Measurements from ENCODE around the gene MCCD1.
"Not testable (repeated sequence)": the region's sequence is repeated elsewhere in the genome, so short reads cannot be mapped to it uniquely, and the experiment has no call there.

The MCCD1 gene

GRCh38 chr6:31528821-31529328 is at the start of gene MCCD1:
Gene MCCD1 (plus strand): TSS chr6:31528962. CDS start chr6:31529015, 53 bp downstream.
- no peak for DNase-seq (ENCODE audit: low read depth, low spot score)

GRCh38 chr6:31479151-31479932 is 49.4 kb upstream of the MCCD1 start:
- DNase-seq (ENCODE audit: low read depth, low spot score), result no peak

GRCh38 chr6:31479933-31480535 is 48.7 kb upstream of the MCCD1 start:
- DNase-seq (ENCODE audit: low read depth, low spot score), result no peak

- no peak for DNase-seq (ENCODE audit: low read depth, low spot score)
These were observed 48.2 kb upstream of the MCCD1 start for GRCh38 chr6:31480574-31480973.

- no peak for DNase-seq (ENCODE audit: low read depth, low spot score)
These were observed 45.4 kb upstream of the MCCD1 start for GRCh38 chr6:31483392-31483791.

GRCh38 chr6:31485055-31485454 is 43.7 kb upstream of the MCCD1 start:
- no peak for DNase-seq (ENCODE audit: low read depth, low spot score)

GRCh38 chr6:31486065-31486837 is 42.5 kb upstream of the MCCD1 start:
- not testable (repeated sequence) for DNase-seq (ENCODE audit: low read depth, low spot score)

GRCh38 chr6:31487674-31488073 is 41.1 kb upstream of the MCCD1 start:
- DNase-seq (ENCODE audit: low read depth, low spot score), result not testable (repeated sequence)

GRCh38 chr6:31489086-31489485 is 39.7 kb upstream of the MCCD1 start:
- DNase-seq (ENCODE audit: low read depth, low spot score), result no peak

GRCh38 chr6:31490115-31490873 is 38.5 kb upstream of the MCCD1 start:
- DNase-seq (ENCODE audit: low read depth, low spot score), result no peak

GRCh38 chr6:31493550-31493874 is 35.2 kb upstream of the MCCD1 start:
- DNase-seq (ENCODE audit: low read depth, low spot score), result not testable (repeated sequence)

GRCh38 chr6:31493875-31494694 is 34.7 kb upstream of the MCCD1 start:
- no peak for DNase-seq (ENCODE audit: low read depth, low spot score)

GRCh38 chr6:31495580-31495979 is 33.2 kb upstream of the MCCD1 start:
- DNase-seq (ENCODE audit: low read depth, low spot score), result no peak

GRCh38 chr6:31496826-31497225 is 31.9 kb upstream of the MCCD1 start:
- not testable (repeated sequence) for DNase-seq (ENCODE audit: low read depth, low spot score)

- no peak for DNase-seq (ENCODE audit: low read depth, low spot score)
These were observed 31.0 kb upstream of the MCCD1 start, which contains the start of gene MICB for GRCh38 chr6:31497531-31498476. Gene MICB (plus strand): TSS chr6:31498145. CDS start chr6:31498194, 49 bp downstream.

GRCh38 chr6:31498748-31499147 is 30.0 kb upstream of the MCCD1 start:
- DNase-seq (ENCODE audit: low read depth, low spot score), result no peak

GRCh38 chr6:31499648-31500047 is 29.1 kb upstream of the MCCD1 start:
- not testable (repeated sequence) for DNase-seq (ENCODE audit: low read depth, low spot score)

GRCh38 chr6:31502586-31502985 is 26.2 kb upstream of the MCCD1 start:
- DNase-seq (ENCODE audit: low read depth, low spot score), result no peak

- DNase-seq (ENCODE audit: low read depth, low spot score), result not testable (repeated sequence)
These were observed 19.7 kb upstream of the MCCD1 start for GRCh38 chr6:31509036-31509435.
